NOMO-1 treated with dmso at 0.1 percent for 144 hours (cell line): Measurements from ENCODE around the gene ANKRD23.
"Not testable (repeated sequence)": the region's sequence is repeated elsewhere in the genome, so short reads cannot be mapped to it uniquely, and the experiment has no call there.

ENCODE experiments used
- DNase-seq: peaks from one replicate; lab custom pipeline; 2025; ENCODE audit not compliant: unreplicated experiment; lab: John Stamatoyannopoulos, UW

The ANKRD23 gene

DNA sequence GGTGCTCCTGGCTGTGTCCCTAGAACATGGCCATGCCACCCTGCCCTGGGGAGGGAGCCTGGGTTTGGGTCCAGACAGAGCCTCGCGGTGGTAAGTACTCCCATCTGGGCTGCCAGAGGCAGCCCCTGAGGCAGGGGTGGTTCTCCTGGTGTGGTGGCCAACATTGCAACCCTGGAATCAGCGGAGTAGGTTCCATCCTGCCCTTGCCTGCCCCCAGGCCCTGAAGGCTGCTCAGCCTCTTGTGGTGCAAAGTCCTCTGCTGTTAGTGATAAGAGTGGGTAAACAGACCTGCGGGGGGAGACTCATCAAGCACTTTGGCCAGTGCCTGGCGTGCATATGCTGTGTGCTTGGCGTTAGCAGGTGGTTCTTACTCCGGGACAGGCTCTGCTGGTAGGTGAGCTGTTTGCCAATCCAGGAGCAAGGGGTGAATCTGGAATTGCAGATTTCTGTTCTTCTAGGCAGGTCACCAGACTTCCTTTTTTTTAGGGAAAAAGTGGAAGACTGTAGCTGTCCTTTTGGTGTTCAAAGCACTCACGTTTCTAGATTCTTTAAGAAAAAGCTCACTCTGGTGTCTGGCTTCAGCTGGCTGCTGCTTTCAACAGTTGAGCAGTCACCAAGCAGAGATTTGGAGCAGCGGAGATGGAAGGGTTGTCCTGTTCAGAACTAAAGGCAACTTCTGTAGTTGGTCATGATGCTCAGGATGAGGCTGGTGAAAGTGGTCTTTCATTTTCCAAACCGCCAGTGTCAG, 24.5 kb downstream of the ANKRD23 start:
- no peak for DNase-seq

DNA sequence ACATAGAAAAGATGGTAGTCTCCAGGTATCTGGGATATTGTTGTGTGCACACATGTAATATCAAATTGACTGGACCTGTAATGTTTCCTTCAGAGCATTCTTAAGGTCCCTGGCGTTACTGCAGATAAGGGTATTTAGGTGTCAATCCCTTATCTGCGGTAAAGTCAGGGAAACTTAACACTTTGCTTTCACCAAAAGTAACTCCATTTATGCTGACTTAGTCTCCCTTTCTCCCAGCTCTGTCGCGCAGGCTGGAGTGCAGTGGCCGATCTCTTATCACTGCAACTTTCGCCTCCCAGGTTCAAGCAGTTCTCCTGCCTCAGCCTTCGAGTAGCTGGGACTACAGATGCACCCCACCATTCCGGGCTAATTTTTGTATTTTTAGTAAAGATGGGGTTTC, 25.9 kb downstream of the ANKRD23 start:
- DNase-seq, result no peak

DNA sequence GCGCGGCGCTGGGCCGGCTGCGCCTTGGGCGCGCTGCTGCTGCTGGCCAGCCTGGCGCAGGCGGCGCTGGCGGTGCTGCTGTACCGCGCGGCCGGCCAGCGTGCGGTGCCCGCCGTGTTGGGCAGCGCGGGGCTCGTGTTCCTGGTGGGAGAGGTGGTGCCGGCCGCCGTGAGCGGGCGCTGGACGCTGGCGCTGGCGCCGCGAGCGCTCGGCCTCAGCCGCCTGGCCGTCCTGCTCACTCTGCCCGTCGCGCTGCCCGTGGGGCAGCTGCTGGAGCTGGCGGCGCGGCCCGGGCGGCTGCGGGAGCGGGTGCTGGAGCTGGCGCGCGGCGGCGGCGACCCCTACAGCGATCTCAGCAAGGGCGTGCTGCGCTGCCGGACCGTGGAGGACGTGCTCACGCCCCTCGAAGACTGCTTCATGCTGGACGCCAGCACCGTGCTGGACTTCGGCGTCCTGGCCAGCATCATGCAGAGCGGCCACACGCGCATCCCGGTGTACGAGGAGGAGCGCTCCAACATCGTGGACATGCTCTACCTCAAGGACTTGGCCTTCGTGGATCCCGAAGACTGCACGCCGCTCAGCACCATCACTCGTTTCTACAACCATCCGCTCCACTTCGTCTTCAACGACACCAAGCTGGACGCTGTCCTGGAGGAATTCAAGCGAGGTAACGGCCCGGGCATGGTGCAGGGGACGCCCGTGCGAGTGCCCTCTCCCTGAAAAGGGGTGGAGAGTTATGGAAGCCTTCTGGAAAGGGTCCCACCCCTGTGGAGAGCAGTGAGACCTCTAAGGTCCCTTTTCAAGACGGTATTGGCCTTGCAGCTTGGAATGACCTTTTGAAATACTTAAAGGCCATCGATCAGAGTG, 26.8 kb downstream of the ANKRD23 start:
- DNase-seq, result no peak

DNA sequence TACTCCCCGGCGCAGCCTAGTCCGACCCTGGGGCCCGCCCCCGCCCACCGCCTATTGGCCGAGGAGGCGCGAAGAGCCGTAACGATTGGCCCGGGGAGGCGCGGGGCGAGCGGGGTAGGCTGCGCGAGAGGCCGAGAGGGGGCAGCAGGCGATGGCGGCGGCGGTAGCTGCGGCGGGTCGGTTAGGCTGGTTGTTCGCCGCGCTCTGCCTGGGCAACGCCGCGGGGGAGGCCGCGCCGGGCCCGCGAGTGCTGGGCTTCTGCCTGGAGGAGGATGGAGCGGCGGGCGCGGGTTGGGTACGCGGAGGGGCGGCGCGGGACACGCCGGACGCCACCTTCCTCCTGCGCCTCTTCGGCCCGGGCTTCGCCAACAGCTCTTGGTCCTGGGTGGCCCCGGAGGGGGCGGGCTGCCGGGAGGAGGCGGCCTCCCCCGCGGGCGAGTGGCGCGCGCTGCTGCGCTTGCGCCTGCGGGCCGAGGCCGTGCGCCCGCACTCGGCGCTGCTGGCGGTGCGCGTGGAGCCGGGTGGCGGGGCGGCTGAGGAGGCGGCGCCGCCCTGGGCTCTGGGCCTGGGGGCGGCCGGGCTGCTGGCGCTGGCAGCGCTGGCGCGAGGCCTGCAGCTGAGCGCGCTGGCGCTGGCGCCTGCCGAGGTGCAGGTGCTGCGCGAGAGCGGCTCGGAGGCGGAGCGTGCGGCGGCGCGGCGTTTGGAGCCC, 27.5 kb downstream of the ANKRD23 start, which contains the start of gene CNNM3:
CNNM3 (plus strand) TSS at position 142 of the 709 bp plus-strand sequence; CDS start at position 152, 10 bp downstream.
- DNase-seq, result peak; percentile 87

DNA sequence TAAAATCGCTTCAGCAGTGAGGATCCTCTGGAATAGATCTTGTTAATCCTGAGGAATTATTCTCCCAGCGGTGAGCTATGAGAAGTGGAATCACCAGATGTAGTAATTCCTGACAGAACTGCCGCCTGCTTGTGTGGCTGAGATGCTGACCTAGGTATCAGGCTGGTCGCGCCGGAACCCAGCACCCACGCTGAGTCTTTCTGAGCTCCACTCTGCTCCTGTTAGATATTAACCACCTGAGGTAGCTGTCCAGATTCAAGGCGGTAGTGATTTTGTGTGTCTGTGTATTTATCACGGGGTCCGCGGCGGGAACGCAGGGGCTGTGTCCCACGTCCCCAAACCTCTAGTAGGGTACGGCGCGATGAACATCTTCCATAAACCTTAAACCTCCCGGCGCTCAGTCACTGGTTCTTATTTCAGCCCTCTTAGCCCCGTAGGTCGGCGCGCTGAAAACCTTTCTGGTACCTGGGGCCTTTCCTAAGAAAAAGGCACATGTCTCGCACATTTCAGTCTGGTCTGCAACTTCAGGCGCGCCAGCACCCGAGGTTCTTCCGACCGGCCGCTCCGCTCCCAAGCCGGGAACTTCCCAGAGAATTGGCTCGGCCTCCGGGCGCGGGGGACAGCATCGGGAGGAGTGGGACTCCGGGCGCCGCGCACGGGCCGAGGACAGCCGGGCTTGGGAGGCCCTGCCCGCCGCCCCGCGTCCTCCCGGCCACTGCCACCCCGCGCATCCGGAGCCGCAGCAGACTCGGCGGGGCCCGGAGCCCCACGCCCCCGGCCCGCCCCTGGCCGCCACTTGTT, 28.3 kb downstream of the ANKRD23 start:
- DNase-seq, result no peak

DNA sequence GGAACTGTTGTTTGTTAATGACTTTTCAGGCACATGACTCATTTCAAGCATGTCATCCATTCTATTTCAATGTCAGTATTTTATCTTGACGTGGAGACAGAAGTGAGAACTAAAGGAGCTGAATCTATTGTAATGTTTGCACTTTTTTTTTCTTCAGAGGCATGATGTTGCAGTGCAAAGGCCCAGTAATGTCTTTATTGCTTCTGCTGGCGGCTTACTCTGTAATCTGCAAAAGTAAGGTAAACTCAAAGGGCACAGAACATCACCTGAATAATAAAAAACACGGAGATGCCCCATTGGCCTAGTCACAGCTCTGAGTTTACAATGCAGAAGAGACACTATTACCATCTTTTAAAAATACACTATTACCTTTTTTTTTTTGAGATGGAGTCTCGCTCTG, 30.2 kb downstream of the ANKRD23 start:
- DNase-seq, result no peak

DNA sequence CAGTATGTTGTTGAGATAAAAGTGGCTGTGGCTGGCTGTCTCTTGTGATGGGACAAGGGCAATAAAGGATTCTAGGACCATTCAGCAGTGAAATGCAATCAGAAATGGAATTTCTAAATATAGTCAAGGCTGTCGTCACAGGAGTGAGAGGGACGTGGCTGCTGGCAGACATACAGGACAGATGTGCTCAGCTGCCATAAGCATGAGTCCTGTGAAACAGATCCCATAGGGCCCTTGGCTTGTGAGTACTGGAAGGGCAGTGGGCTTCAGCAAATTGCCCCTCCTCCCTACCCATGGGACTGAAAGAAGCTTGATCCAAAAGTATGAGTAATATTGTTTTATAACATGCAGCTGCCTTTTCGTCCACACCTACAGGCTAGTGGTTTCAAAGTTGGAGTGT, 31.9 kb downstream of the ANKRD23 start:
- DNase-seq, result no peak

DNA sequence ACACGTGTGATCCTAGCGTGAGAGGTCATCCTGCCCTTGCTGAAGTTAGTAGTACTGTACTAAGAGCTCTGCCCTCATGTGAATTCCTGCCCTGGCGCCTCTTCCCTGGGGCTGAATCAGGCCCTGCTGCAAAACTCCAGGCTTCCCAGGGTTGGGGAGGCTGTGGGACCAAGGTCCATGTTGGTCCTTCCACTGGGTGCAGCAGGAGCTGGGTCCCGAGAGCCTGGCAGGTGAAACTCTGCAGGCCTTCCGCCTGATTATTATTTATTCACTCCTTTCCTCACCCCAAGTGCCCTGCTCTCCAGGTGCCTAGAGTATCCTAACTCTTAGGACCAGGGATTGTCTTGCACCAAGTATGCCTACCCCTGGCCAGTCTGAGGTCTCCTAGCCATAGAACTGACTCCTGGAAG, 33.0 kb downstream of the ANKRD23 start:
- DNase-seq, result no peak

DNA sequence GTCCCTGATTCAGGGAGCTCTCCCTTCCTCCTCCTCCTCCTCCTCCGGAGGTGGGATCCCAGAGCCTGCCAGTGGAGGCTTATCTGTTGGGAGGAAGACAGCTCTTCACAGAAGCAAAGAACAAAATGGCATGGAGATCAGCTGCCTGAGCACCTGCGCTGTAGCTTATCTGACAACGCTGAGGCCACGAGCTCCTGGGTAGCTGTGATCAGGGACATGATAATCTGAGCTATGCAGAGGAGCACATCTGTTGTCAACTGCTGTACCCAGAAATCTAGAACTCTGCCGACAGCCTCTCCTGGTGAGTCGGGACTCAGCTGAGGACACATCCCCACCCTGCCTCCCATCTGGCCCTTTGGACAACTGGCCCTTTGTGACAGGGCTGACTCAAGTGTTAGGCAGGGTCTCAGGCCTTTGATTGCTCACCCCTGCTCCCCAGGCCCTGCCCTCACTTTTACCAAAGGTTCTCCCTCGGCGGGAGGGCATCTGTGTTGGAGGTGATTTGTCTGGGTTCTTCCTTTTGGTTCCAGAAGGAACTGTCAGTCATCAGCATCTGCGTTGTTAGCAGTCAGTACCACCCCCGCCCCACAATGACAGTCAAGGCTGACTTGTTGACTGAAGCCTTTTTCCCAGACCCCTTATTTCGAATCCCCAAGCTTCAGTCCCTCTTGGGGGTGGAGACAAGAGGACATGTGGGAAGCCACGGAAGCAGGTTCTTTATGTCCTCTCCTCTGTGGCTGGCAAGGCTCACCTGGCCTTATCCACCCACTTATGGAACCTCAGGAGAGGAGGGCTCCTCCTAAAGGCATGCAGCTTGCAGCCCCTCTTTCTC, 33.7 kb downstream of the ANKRD23 start:
- no peak for DNase-seq

DNA sequence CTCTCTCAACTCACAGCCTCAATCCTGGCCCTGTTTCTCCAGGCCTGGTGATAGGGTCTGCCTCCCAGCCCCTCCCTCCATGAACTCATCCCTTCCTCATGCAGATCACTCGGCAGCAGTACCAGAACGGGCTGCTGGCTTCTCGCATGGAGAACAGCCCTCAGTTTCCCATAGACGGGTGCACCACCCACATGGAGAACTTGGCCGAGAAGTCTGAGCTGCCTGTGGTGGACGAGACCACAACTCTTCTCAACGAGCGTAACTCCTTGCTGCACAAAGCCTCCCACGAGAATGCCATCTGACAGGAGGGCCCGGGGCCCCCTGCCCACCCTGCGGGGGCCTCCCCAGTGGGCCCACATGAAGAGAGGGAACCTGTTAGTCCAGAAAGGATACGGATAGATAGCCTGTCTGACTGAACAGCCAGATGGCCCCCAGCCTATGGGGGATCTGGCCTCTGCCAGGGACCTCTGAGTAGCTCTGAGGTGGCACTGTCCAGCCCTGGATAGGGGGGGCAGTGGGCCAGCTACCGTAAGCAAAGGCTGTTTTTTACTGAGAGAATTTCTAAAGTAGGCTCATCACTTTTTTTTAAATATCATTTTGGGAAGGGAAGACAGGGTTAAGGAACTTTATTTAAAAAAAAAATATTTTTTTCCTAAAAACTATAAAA, 34.5 kb downstream of the ANKRD23 start:
- no peak for DNase-seq

DNA sequence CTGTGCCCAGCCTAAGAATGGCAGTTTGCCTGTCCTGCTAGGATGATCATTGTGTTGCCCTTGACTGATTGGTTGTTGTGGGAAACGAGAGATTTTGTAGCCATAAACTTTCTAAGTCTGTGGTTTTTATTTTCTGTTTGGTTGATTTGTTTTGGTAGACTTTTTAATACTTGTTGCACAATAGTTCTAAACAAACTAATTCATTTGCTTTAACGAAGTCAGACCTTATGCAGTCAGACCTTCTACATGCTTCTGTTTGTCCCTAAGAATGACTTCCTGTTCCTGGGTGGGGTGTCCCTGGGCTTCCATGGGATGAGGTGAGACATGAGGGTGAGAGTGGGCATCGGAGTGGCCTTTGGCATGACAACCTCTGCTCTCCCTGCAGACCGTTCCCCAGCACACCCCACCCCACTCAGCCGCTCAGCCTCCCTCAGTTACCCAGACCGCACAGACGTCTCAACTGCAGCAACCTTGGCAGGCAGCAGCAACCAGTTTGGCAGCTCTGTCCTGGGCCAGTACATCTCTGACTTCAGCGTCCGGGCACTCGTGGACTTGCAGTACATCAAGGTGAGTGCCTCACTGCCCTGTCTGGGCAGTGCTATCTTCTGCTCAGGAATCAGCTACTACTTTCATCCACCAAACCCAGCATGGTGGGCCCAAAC, 35.5 kb downstream of the ANKRD23 start:
- no peak for DNase-seq

DNA sequence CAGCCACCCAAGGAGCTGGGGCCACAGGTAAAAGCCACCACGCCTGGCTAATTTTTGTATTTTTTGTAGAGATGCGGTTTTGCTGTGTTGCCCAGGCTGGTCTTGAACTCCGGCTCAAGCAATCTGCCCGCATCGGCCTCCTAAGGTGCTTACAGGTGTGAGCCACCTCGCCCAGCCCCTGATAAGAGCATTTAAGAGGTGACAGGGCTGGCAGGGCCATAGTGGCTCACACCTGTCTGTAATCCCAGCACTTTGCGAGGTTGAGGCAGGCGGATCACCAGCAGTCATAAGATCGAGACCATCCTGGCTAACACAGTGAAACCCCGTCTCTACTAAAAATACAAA, 36.7 kb downstream of the ANKRD23 start:
- DNase-seq, result no peak

DNA sequence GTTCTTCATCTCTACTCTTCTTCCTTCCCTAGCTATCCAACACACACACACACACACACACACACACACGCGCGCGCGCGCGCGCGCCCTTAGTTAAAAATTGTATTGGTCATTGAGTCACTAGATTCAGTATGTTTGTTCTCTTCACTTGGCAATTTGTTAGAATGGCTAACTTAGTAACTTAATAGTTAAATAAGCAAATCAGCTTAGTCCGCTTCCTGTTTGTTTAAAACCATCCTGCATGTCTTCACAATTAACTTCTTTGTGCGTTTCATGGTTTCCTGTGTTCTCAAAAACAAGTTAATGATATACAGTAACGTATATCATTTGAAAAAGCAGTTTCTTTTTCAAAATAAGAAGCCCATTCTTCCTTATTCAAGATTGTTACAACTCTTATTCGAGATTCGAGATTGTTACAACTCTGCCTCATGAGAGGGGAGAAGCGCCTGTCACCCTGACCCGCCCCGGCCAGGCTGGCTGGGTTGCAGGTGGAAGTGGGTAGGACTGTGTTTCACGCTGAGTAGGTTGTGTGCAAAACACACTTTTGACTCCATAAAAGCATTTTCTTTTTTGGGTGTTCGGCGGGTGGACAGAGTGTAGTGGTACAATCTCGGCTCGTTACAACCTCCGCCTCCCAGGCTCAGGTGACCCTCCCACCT, 37.2 kb downstream of the ANKRD23 start:
- no peak for DNase-seq

DNA sequence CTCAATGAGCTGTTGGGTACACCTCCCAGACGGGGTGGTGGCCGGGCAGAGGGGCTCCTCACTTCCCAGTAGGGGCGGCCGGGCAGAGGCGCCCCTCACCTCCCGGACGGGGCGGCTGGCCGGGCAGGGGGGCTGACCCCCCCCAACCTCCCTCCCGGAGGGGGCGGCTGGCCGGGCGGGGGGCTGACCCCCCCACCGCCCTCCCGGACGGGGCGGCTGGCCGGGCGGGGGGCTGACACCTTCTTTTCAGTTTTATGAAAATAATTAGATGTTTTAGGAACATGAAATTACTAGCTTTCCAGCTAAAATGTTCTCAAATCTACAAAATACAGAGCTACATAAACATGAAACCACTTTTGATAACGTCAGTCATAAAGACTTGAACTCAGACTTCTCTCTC, 37.9 kb downstream of the ANKRD23 start:
- not testable (repeated sequence) for DNase-seq

DNA sequence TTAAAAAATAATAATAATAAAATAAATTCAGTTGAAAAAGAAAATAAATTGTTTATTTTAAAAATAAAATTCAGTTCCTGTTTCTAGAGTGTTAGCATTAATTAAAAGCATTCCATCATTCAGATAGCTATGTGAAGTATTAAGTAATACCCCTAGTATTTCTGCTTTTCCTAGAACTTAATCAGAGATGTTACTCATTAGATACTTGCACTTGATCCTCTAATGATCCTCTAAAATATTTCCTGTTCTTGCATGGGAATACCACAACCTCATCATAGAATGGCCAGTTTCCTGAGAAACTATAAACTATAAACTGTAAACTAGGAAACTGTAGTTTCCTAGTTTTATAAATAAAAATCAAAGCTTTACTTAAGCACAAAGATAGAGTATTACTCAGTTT, 38.8 kb downstream of the ANKRD23 start:
- DNase-seq, result no peak

DNA sequence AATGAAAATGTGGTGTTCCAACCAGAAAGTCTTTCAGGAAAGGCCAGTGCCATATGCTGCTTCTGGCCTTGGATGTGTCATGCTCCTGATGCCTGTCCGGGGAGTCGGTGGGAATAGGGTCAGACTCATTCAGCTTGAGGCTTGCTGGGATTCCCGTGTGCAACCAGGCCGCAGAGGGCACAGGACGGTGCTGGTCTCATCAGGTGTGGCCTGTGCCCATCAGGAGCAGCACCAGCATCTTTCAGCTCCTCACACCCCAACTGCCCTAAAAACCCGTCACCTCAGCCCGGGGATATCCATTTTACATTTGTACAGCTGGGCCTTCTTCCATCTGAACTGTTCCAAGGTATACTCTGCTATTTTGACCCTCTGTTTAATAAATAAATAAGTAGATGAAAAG, 41.1 kb downstream of the ANKRD23 start:
- DNase-seq, result no peak

DNA sequence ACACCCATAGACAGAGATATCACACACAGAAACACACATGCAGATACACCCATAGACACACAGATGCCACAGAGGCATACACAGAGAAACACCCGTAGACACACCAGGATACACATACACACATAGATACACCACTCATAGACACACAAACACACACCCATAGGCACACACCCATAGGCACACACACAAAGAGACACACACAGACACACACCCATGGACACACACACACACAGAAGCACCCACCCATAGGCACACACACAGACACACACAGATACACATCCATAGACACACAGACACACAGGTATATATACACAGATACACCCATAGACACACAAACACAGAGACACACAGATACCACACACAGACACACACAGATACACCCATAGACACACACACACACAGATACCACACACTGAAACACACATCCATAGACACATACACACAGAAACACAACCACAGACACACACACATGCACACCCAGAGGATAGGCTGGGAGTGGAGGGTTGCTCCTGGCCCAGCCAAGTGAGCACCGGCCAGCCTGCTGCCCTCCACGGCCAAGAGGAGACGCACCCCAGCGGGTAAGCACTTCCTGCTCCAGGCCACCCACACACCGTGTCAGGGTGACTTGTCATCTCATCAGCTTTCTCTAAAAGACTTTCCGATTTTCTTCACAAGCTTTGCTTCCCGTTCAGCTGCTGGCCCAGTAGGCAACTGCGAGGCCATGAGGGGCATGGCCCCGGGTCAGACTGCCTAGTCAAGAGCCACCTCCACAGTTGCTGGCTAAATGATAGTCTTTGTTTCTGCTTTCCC, 41.8 kb downstream of the ANKRD23 start:
- DNase-seq, result no peak
